SH-SY5Y (cell line): Measurements from ENCODE around the gene CNTFR.

Experiments used
- GATA2 ChIP-seq: IDR thresholded peaks from 2 replicates; pipeline ENCODE4 v1.6.1; 2011; ENCODE audit warnings: mild to moderate bottlenecking, low read depth, low read length
- GATA3 ChIP-seq: IDR thresholded peaks from 2 replicates; pipeline ENCODE4 v1.6.1; 2011; ENCODE audit warnings: low read depth, mild to moderate bottlenecking, low read length, moderate library complexity

Gene CNTFR

GRCh38 chr9:34589636-34590380, at the start of gene CNTFR:
Gene CNTFR, minus strand, starts transcription at chr9:34589724. Its CDS starts 20,743 bp downstream, at chr9:34568981.
- TF ChIP-seq GATA3 (no peak), GATA2 (no peak)

- TF ChIP-seq GATA2 = no peak
- no peak for TF ChIP-seq GATA3
Observed at GRCh38 chr9:34638138-34638445, 48.6 kb upstream of the CNTFR start.

GRCh38 chr9:34637356-34638137, 48.0 kb upstream of the CNTFR start, which contains the start of gene SIGMAR1:
Gene SIGMAR1, minus strand, starts transcription at chr9:34637787. Its CDS starts 90 bp downstream, at chr9:34637697.
- no peak for TF ChIP-seq GATA3
- TF ChIP-seq GATA2 = no peak

GRCh38 chr9:34636791-34637355, 47.3 kb upstream of the CNTFR start:
- TF ChIP-seq GATA2 = no peak
- no peak for TF ChIP-seq GATA3

- TF ChIP-seq GATA3 (no peak), GATA2 (no peak)
Observed at GRCh38 chr9:34635556-34635955, 46.0 kb upstream of the CNTFR start.

- no peak for TF ChIP-seq GATA3
- TF ChIP-seq GATA2 = no peak
Observed at GRCh38 chr9:34634551-34635248, 45.2 kb upstream of the CNTFR start.

- TF ChIP-seq GATA3 = no peak
- TF ChIP-seq GATA2 = no peak
Observed at GRCh38 chr9:34633851-34634550, 44.5 kb upstream of the CNTFR start.

GRCh38 chr9:34633166-34633565, 43.6 kb upstream of the CNTFR start:
- TF ChIP-seq GATA2 = no peak
- no peak for TF ChIP-seq GATA3

- no peak for TF ChIP-seq GATA2
- no peak for TF ChIP-seq GATA3
Observed at GRCh38 chr9:34630402-34631154, 41.1 kb upstream of the CNTFR start.

- TF ChIP-seq GATA2 = no peak
- TF ChIP-seq GATA3 = no peak
Observed at GRCh38 chr9:34629491-34629808, 39.9 kb upstream of the CNTFR start.

- TF ChIP-seq GATA3 = no peak
- TF ChIP-seq GATA2 = no peak
Observed at GRCh38 chr9:34628656-34629490, 39.3 kb upstream of the CNTFR start, which contains the start of gene ARID3C. Gene ARID3C, minus strand, starts transcription at chr9:34629066. Its CDS starts 1,052 bp downstream, at chr9:34628014.
